ENCODE data around the gene ADAMTSL1.

Gene ADAMTSL1

DNA sequence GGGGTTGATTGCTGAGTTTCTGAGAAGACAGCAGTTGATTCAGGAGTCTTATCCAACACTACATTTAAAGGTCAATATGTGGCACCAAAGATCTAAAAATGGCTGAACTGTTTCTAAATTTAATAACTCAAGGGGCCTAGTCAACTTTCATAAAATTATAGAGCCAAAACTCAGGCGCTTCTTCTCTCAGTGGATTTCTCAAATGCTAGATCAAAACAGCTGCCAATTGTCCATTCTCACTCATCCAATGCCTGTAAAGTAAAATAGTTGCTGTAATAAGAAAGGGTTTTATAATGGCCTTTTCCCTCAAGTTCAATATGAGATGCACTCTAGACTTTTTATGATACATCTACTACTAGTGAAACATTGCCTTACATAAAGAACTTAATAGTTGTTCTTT lies 26.5 kb downstream of the ADAMTSL1 start:
- no peak overlapping the region for H3K9ac ChIP-seq (ENCODE audit: low read length)
- no peaks in the 10 kb centered on the region for H3K9me3 ChIP-seq (ENCODE audit: control insufficient read depth, low read length)
- DNase-seq (ENCODE audit: low read depth): no peak
- H3K4me1 ChIP-seq (ENCODE audit: control insufficient read depth, insufficient read depth, low read length): peaks cover 52% of the 10 kb centered on the region
- no peak overlapping the region for H3K4me3 ChIP-seq (ENCODE audit: low read length)
- no peaks in the 10 kb centered on the region for H3K27me3 ChIP-seq (replicated peaks; ENCODE audit: control insufficient read depth, insufficient read depth, low read length)
- H3K36me3 ChIP-seq (ENCODE audit: control insufficient read depth, insufficient read depth, low read length, severe bottlenecking): no peaks in the 10 kb centered on the region

DNA sequence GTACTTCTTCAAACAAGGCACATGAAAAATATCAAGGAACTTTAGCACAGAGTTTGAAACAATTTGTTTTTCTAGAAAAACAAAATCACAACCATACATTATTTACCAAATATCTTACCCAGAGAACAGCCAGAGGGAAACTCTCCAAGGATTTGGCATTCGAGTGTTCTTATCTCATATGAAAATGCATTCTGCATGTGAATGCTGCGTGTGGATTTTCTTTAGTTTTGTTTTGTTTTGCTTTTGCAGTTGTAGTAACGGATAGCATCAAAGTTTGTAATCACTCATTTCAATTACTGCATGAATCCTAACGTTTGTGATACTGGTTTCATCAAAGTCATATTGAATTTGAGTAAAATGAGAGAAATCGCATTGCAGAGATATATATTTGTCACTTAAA lies 28.0 kb downstream of the ADAMTSL1 start:
- H3K36me3 ChIP-seq (ENCODE audit: control insufficient read depth, insufficient read depth, low read length, severe bottlenecking): peaks cover 4% of the 10 kb centered on the region
- no peaks in the 10 kb centered on the region for H3K27me3 ChIP-seq (replicated peaks; ENCODE audit: control insufficient read depth, insufficient read depth, low read length)
- H3K4me3 ChIP-seq (ENCODE audit: low read length): peak overlapping the region; percentile 73
- no peak for DNase-seq (ENCODE audit: low read depth)
- no peaks in the 10 kb centered on the region for H3K9me3 ChIP-seq (ENCODE audit: control insufficient read depth, low read length)
- H3K9ac ChIP-seq (ENCODE audit: low read length): peak overlapping the region; percentile 59
- peaks cover 43% of the 10 kb centered on the region for H3K4me1 ChIP-seq (ENCODE audit: control insufficient read depth, insufficient read depth, low read length)

- Histone ChIP-seq H3K4me1 (ENCODE audit: control insufficient read depth, insufficient read depth, low read length) (peaks cover 37% of the 10 kb centered on the region), H3K9me3 (ENCODE audit: control insufficient read depth, low read length) (no peaks in the 10 kb centered on the region), H3K4me3 (ENCODE audit: low read length) (peak overlapping the region; percentile 73), H3K36me3 (ENCODE audit: control insufficient read depth, insufficient read depth, low read length, severe bottlenecking) (peaks cover 4% of the 10 kb centered on the region), H3K9ac (ENCODE audit: low read length) (peak overlapping the region; percentile 59), H3K27me3 (replicated peaks; ENCODE audit: control insufficient read depth, insufficient read depth, low read length) (no peaks in the 10 kb centered on the region)
- DNase-seq (ENCODE audit: low read depth): no peak
Observed at GRCh38 chr9:18502546-18502945, 28.6 kb downstream of the ADAMTSL1 start.

DNA sequence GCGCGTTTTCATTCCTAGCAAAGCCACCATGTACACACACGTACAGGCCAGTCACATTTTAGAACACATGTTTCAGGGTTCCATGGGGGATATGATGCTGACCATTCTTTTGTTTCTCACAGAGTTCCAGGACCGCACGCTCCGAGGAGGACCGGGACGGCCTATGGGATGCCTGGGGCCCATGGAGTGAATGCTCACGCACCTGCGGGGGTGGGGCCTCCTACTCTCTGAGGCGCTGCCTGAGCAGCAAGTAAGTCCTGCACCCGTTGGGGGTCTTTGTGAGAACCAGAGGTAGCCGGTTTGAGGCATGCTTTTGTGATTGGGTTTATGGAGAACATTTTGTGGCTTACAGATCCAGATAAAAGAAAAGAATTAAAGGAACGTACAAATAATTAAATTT lies 30.8 kb downstream of the ADAMTSL1 start:
- no peaks in the 10 kb centered on the region for H3K27me3 ChIP-seq (replicated peaks; ENCODE audit: control insufficient read depth, insufficient read depth, low read length)
- no peak overlapping the region for H3K9ac ChIP-seq (ENCODE audit: low read length)
- peaks cover 4% of the 10 kb centered on the region for H3K36me3 ChIP-seq (ENCODE audit: control insufficient read depth, insufficient read depth, low read length, severe bottlenecking)
- H3K4me3 ChIP-seq (ENCODE audit: low read length): no peak overlapping the region
- H3K4me1 ChIP-seq (ENCODE audit: control insufficient read depth, insufficient read depth, low read length): peaks cover 23% of the 10 kb centered on the region
- no peak for DNase-seq (ENCODE audit: low read depth)
- H3K9me3 ChIP-seq (ENCODE audit: control insufficient read depth, low read length): peaks cover 5% of the 10 kb centered on the region

GRCh38 chr9:18507151-18507550 lies 33.2 kb downstream of the ADAMTSL1 start:
- Histone ChIP-seq H3K9me3 (ENCODE audit: control insufficient read depth, low read length) (peaks cover 6% of the 10 kb centered on the region), H3K27me3 (replicated peaks; ENCODE audit: control insufficient read depth, insufficient read depth, low read length) (no peaks in the 10 kb centered on the region), H3K9ac (ENCODE audit: low read length) (no peak overlapping the region), H3K4me1 (ENCODE audit: control insufficient read depth, insufficient read depth, low read length) (peaks cover 10% of the 10 kb centered on the region), H3K36me3 (ENCODE audit: control insufficient read depth, insufficient read depth, low read length, severe bottlenecking) (peaks cover 4% of the 10 kb centered on the region), H3K4me3 (ENCODE audit: low read length) (no peak overlapping the region)
- DNase-seq (ENCODE audit: low read depth): no peak

GRCh38 chr9:18516514-18516913 lies 42.6 kb downstream of the ADAMTSL1 start:
- Histone ChIP-seq H3K4me3 (ENCODE audit: low read length) (no peak overlapping the region), H3K9me3 (ENCODE audit: control insufficient read depth, low read length) (no peaks in the 10 kb centered on the region), H3K36me3 (ENCODE audit: control insufficient read depth, insufficient read depth, low read length, severe bottlenecking) (no peaks in the 10 kb centered on the region), H3K27me3 (replicated peaks; ENCODE audit: control insufficient read depth, insufficient read depth, low read length) (no peaks in the 10 kb centered on the region), H3K4me1 (ENCODE audit: control insufficient read depth, insufficient read depth, low read length) (peaks cover 24% of the 10 kb centered on the region), H3K9ac (ENCODE audit: low read length) (no peak overlapping the region)
- no peak for DNase-seq (ENCODE audit: low read depth)

DNA sequence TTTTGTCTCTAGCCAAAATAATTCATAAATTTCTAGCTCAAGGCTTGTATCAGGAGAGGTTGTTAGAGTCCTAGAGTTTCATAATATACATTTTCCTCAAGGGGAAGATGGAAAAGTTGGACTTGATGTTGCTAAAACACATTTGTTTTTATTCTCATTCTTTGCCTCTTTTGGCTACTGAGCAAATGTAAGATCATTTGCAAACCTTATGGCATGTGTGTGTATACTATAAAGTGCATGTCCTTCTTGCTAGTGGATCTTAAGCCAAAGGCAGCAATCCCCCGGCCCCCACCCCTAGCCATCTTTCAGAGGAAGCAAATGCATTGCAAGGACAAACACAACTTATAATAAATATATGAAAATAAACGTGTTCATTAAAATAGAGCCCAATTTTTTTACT lies 43.0 kb downstream of the ADAMTSL1 start:
- no peak overlapping the region for H3K9ac ChIP-seq (ENCODE audit: low read length)

DNA sequence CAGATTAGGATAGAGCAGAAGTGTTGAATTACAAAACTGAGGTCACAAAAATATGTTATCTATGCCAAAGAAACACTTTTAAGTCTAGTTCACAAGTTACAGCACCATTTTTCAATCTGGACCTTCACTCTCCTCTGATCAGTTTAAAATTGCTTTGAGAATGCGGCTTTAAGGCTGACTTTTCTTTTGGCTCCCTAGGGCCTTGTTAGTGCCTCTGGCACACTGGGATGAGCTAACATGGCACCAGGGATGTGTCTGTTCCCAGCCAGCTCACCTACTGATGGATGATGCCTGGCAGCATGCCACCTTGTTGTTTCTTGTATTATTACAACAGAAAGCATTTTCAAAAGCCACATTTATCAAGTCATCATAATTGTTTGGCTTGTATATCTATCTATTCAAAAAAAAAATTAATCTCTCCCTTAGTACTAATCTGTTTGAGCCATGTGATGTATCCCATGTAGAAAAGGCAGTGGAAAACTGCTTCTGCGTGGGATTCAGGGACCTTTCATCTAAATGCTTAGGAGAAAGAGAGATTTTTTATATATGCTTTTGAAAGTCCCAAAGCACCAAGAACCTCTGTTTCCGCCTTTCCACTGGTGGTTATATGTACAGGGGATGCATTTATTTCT lies 46.6 kb downstream of the ADAMTSL1 start:
- H3K4me1 ChIP-seq (ENCODE audit: control insufficient read depth, insufficient read depth, low read length): peaks cover 24% of the 10 kb centered on the region
- peak; percentile 34 for DNase-seq (ENCODE audit: low read depth)

More for the DNA sequence above, 43.0 kb downstream of the ADAMTSL1 start:
- no peak overlapping the region for H3K4me3 ChIP-seq (ENCODE audit: low read length)
- no peaks in the 10 kb centered on the region for H3K36me3 ChIP-seq (ENCODE audit: control insufficient read depth, insufficient read depth, low read length, severe bottlenecking)
- H3K9me3 ChIP-seq (ENCODE audit: control insufficient read depth, low read length): no peaks in the 10 kb centered on the region
- peaks cover 24% of the 10 kb centered on the region for H3K4me1 ChIP-seq (ENCODE audit: control insufficient read depth, insufficient read depth, low read length)
- DNase-seq (ENCODE audit: low read depth): no peak
- no peaks in the 10 kb centered on the region for H3K27me3 ChIP-seq (replicated peaks; ENCODE audit: control insufficient read depth, insufficient read depth, low read length)

DNA sequence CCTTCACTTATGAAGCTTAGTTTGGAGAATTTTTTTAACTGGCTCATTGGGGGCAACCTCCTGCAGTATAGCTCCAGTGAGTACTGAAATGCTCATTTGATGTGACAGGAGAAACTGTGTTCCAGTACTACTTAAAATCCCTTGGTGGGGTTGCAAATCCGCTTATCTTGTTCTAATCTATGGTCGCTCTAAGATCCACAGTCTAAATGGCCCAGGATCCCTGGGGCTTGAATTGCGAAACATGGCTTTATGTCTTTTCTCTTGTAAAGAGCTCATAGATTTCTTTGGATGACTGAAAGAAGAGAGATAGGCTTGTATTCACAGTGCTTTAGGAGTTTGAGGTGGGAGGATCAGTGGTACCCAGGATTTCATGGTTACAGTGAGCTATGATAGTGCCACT lies 52.7 kb downstream of the ADAMTSL1 start:
- no peaks in the 10 kb centered on the region for H3K36me3 ChIP-seq (ENCODE audit: control insufficient read depth, insufficient read depth, low read length, severe bottlenecking)
- H3K4me1 ChIP-seq (ENCODE audit: control insufficient read depth, insufficient read depth, low read length): peaks cover 9% of the 10 kb centered on the region
- no peaks in the 10 kb centered on the region for H3K9me3 ChIP-seq (ENCODE audit: control insufficient read depth, low read length)
- H3K9ac ChIP-seq (ENCODE audit: low read length): no peak overlapping the region
- no peaks in the 10 kb centered on the region for H3K27me3 ChIP-seq (replicated peaks; ENCODE audit: control insufficient read depth, insufficient read depth, low read length)
- DNase-seq (ENCODE audit: low read depth): peak; percentile 34
- H3K4me3 ChIP-seq (ENCODE audit: low read length): no peak overlapping the region

More for the DNA sequence above, 46.6 kb downstream of the ADAMTSL1 start:
- Histone ChIP-seq H3K36me3 (ENCODE audit: control insufficient read depth, insufficient read depth, low read length, severe bottlenecking) (no peaks in the 10 kb centered on the region), H3K9me3 (ENCODE audit: control insufficient read depth, low read length) (no peaks in the 10 kb centered on the region), H3K27me3 (replicated peaks; ENCODE audit: control insufficient read depth, insufficient read depth, low read length) (no peaks in the 10 kb centered on the region), H3K9ac (ENCODE audit: low read length) (peak overlapping the region; percentile 3), H3K4me3 (ENCODE audit: low read length) (peak overlapping the region; percentile 23)

GRCh38 chr9:18531136-18532065 lies 57.4 kb downstream of the ADAMTSL1 start:
- Histone ChIP-seq H3K9ac (ENCODE audit: low read length) (no peak overlapping the region), H3K9me3 (ENCODE audit: control insufficient read depth, low read length) (peaks cover 21% of the 10 kb centered on the region), H3K36me3 (ENCODE audit: control insufficient read depth, insufficient read depth, low read length, severe bottlenecking) (peaks cover 23% of the 10 kb centered on the region), H3K27me3 (replicated peaks; ENCODE audit: control insufficient read depth, insufficient read depth, low read length) (no peaks in the 10 kb centered on the region), H3K4me3 (ENCODE audit: low read length) (no peak overlapping the region), H3K4me1 (ENCODE audit: control insufficient read depth, insufficient read depth, low read length) (peaks cover 17% of the 10 kb centered on the region)
- no peak for DNase-seq (ENCODE audit: low read depth)

DNA sequence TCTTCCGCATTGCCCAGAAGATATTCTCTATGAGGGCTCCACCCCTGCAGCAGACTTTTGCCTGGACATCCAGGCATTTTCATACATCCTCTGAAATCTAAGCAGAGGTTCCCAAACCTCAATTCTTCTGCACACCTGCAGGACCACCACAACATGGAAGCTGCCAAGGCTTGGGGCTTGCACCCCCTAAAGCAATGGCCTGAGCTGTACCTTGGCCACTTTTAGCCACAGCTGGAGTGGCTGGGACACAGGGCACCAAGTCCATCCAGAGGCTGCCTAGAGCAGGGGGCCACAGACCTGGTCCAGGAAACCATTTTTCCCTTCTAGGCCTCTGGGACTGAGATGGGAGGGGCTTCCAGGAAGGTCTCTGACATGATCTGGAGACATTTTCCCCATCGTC lies 60.7 kb downstream of the ADAMTSL1 start:
- H3K9me3 ChIP-seq (ENCODE audit: control insufficient read depth, low read length): peaks cover 21% of the 10 kb centered on the region
- H3K4me1 ChIP-seq (ENCODE audit: control insufficient read depth, insufficient read depth, low read length): peaks cover 17% of the 10 kb centered on the region
- no peaks in the 10 kb centered on the region for H3K27me3 ChIP-seq (replicated peaks; ENCODE audit: control insufficient read depth, insufficient read depth, low read length)
- peaks cover 29% of the 10 kb centered on the region for H3K36me3 ChIP-seq (ENCODE audit: control insufficient read depth, insufficient read depth, low read length, severe bottlenecking)
- H3K9ac ChIP-seq (ENCODE audit: low read length): no peak overlapping the region
- no peak overlapping the region for H3K4me3 ChIP-seq (ENCODE audit: low read length)
- no peak for DNase-seq (ENCODE audit: low read depth)
